Fibroblast of gingiva (primary cell): ENCODE measurements around the gene CHN2.
A peak's percentile ranks its signal among the peaks of the same experiment; 100 is the strongest.

Experiments
- DNase-seq: peaks from one replicate; pipeline ENCODE4 v3.0.0-alpha.2; 2011; ENCODE audit warnings: low read depth

The CHN2 gene

GRCh38 chr7:29285444-29285793 is 90.8 kb downstream of the CHN2 start:
- peak; percentile 85 for DNase-seq

DNA sequence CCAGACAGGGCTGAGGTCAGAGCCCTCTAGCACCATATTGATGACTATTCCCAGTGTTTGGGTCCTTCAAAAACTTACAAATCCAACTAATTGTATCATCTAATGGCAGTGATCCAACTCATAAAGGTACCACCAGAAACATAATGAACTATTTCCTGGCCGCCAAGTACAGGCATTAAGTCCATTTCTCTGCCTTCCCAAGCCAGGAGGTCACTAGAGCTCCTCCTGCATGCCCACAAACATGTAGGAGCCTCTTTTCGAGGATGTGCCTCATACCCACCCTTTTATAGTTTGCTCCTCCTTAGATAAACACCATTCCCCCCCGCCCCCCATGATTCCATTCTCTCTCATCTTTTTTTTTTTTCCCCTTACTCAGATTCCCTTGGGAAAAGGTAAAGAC is 91.3 kb downstream of the CHN2 start:
- no peak for DNase-seq

DNA sequence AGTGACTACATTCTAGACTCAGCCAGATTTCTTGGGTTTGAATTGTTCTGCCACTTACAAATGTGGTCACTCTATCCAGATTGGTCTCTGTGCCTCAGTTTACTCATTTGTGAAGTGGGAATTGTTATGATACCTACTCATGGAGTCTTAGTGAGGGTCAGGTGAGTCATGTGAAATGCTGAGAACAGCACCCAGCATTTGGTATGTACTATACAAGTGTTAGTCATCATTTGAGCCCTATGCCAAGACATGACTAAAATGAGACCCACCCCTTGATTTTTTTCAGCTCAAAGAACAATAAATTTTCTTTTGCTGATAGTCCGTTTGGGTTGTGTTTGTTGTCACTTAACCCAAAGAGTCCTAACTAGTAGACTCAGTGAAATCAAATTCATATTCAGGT is 92.8 kb downstream of the CHN2 start:
- DNase-seq: peak; percentile 54

DNA sequence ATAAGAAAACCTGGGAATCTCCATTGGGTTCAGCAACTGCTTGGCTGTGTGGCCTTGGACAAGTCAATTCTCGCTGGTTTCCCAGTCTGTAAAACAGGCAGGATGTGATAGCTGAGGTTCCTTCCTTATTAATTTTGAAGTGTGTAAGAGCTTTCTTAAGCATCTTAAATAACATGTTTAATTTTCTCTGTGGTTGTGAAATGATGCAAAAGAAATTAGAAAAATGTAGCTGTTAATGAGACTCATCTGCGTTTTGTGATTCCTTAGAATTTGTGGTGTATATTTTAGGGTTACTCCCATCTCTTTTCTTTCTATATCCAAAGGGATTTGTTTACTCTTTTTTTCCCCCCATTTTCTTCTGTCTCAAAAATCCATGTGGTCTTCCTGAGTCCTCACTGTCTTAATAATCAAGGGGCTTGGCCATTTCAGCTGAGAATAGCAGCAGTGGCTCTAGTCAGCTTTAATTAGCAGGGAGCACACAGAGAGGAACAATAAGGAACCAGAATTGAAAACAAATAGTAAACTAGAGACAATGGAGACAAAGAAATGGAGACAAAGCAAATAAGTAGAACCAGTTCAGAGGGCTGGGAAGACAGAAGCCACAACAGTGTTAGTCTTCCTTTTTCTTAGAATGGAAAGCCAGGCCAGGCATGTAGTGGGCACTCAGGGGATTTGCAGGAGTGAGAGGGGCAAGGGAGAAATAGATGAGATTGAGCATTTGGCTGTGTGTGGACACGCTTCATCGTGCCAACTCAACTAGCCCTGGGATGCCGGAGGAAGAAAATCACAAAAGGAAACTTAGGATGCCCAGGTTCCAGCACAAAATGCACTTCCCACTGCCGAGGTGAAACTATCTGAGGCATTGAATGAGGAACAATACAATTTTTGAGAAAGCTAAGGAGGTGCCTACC is 93.9 kb downstream of the CHN2 start:
- no peak for DNase-seq

GRCh38 chr7:29289156-29290021 is 94.8 kb downstream of the CHN2 start:
- DNase-seq: peak; percentile 26

DNA sequence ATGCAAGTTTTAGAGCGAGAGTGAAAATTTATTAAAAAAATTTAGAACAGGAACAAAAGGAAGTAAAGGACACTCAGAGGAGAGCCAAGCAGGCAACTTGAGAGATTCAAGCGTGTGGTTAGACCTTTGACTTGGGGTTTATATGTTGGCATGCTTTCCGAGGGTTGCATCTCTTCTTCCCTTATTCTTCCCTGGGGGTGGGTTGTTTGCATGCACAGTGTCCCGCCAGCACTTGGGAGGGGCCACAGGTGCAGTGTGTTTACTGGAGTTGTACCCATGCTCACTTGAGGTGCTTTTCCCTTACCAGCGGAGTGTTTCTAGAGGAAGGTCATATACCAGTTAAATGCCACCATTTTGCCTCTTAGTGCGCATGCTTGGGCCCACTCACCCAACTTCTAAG is 96.3 kb downstream of the CHN2 start:
- DNase-seq: no peak

DNA sequence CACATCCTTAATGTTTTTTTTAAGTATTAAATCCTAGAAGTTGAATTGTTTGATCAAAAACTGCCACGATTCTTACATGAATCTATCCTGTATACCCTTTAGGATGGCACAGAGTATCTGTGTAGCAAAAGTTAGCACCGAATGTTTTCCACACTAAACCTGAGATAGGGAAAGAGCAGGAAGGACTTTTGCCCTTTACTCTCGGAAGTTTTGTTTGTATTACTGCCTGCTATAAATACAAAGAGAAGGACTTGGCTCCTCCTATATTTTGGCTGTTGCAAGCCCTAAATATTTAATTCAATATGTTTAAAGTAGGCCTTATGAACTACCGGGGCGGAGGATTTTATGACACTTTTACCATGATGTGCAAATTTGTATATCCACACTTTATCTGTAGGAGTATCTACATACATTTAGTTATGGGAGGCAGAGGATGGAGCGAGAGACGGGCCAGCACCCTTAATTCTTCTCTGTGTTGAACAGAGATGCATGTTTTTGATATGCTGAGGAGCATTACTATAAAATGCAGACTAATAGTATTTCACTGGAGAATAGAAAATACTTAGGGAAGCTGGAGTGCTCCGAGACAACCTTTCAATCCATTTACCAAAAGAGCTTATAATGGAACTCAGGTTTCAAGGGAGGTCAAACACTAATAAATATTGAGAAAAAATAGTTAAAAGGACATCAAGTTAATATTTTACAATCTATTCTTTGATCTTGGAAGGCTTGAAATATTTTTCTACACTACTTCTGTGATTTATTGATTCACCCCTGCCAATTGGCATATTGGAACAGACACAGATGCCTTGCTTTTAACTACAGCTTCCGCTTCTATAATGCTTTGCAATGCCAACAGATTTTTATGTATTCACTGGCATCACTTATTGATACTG is 97.4 kb downstream of the CHN2 start:
- DNase-seq: no peak

- DNase-seq: no peak
Measured at GRCh38 chr7:29292886-29293658, 98.5 kb downstream of the CHN2 start.

- no peak for DNase-seq
Measured at GRCh38 chr7:29296421-29296820, 101.8 kb downstream of the CHN2 start.

DNA sequence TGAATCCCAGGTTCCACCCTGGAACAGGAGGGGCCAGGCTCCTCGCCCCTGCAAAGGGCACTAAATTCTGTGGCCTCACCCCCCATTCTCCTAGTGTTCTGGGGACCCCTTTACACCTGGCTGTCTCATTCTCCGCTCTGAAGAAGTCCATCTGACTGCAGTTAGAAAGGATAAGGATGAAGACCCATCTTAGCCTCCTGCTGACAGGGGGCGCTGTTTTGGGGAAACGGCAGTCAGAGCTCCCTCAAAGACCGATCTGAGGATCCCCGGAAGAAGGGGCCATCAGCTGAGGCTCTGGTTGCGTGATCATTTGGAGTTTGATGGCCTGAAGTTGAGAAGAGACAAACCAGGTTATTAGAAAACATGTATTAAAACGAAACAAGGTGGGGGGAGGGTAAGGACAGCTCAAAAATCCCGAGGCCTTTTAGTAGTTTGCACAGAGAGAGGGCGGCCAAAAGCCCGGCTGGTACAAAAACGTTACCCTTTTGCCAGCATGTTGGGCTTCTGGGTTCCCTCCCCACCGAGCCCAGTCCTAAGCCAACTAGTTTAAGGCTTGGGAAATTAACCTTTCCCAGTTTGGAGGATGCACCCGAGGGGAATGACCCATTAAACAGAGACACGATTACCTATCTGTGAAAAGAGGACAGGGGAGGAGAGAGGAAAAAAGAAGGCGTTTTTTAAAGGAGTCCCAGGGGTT is 102.8 kb downstream of the CHN2 start:
- no peak for DNase-seq

DNA sequence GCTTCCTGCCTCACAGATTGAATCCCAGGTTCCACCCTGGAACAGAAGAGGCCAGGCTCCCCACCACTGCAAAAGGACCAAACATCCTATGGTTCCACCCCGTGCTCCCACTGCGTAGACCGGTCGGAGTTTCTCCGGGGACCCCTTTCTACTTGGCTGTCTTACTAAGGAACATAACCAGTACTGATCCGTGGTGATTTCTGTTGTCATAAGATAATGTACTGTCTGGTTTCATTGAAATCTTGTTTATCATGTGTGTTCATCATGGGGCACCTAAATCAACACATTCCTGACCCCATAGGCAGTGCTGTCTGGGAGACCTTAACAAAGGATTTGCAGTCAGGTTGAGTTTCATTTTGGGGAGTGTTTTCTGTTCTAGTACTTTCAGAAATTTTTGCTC is 104.5 kb downstream of the CHN2 start:
- DNase-seq: no peak

DNA sequence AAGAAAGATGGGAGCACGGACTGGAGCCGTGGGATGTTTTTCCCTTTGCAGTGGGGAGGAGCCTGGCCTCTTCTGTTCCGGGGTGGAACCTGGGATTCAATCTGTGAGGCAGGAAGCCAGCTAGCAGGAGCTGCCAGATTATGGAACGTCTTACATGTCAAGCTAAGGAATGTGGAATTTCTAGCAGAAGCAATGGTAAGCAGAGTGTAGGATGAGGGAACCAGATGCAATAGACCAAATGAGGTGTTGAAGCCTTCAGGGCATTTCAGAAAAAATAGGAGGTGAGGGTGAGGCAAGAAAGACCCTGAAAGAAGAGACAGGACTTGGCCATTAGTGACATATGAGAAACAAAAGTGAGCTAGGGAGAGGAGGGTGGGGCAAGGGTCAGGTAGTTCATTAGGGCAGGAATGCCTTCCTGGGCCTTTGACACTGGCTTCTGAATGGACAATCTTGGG is 105.5 kb downstream of the CHN2 start:
- DNase-seq: no peak

DNA sequence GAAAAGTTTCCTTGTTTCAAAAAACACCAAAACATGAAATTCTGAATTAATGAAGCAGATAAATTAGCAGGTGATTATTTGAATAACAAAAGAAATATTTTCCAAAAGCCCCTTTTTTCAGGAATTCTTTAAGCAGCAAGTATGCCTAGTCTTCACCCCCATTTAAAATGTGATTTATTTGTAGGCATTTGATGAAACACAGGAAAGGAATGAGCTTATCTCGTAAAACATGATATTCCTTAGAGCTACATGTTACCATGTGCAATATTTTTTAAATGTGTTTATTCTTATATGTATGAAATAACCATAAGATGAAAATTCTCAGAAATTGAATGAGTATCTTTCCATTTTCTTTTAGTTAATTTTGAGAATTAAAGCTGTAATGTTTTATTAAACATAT is 106.1 kb downstream of the CHN2 start:
- DNase-seq: no peak

DNA sequence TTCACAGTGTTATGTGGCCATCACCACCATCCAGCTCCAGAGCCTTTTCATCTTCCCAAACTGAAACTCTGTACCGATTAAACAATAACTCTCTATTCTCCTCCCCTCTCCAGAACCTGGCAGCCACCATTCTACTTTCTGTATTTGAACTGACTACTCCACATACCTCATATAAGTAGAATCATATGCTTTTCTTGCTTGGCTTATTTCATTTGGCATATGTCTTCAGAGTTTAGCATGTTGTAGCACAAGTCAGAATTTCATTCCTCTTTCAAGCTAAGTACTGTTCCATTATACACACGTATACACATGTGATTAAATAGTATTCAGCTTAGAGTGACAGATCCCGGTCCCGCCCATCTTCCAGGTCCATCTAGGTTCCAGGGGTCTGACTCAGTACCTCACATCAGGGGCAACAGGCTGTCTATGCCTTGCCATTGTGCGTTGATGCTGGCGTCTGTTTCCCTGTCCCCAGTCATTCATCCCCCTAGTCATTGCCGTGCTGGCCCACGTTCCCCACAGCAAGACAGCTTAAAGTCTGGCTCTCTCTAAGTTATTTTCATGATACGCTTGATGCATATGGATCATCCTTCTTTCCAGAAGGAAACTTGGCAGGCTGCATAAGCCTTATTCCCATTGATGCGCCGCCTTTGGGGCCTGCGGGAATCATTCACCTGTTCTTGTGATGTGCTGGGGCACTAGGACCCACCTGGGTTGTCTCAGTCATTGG is 108.3 kb downstream of the CHN2 start:
- no peak for DNase-seq

- DNase-seq: no peak
Measured at GRCh38 chr7:29304756-29305155, 110.2 kb downstream of the CHN2 start.

DNA sequence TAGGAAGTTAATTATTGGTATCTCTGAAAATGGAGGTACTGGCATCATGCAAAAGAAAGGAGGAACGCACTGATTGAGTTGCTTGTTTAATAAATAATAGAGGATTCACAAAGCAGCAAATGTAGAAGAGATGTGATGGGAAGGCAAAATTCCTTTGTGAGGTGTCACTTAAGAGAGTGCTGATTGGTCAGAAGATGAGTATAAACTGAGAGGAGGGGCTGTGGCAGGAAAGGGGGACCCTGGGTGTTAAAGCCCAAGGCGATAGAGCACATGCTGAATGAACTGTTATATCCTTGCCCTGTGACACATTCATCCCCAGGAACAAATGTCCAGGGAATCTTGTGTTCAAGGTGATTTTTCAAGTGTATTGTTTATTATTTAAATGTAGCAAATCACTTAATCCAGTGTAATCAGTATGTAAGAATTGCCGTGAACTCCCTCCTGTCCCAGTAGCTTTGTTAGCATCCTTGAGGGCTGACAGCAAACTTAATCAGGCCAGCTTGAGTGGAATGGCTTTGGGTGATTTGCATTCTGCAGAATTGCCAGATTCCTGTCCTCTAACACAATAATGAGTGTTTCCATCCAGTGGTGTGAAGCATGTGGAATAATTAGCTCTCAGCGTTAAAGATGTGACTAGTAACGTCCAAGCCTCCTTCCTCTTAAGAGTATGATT is 111.9 kb downstream of the CHN2 start:
- DNase-seq: no peak

DNA sequence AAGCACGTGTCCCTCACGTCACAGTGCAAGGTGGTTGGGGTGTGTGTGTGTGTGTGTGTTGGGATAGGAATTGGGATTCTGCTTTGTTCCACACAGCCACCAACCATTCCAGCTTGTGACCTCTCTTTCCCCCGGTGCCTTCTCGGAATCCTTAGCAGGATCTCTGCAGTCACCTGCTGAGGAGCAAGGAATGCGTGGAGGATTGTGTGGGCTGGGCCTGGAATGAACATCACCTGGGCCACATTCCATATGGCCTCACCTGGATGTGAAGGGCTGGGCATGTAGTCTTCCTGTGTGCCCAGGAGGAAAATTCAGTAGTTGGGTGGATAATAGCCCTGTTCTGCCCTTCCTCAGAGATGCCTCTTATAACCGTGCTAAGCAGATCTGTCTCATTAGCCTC is 113.8 kb downstream of the CHN2 start:
- DNase-seq: no peak

- no peak for DNase-seq
Measured at GRCh38 chr7:29309041-29309854, 114.7 kb downstream of the CHN2 start.

DNA sequence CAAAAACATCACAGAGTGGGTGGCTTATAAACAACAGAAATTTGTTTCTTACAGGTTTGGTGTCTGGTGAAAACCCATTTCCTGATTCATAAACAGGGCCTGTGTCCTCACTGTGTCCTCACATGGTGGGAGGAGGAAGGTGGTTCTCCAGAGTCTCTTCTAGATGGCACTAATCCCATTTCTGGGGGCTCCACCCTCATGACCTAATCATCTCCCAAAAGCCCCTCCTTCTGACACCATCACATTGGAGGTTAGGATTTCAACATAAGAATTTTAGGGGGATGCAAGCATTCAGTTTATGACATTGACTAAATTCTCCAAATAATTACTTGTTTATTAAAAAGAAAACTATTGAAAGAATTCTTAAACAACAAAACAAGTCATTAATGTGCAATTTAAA is 116.0 kb downstream of the CHN2 start:
- no peak for DNase-seq
